Stomach (tissue), 4 donors: ENCODE results near the gene KLHDC10.

ENCODE experiments used
- POLR2A ChIP-seq, 4 donors: fragments of 450-650 bp; IDR thresholded peaks; one replicate each; pipeline ENCODE4 v1.6.1; 2016; ENCODE audit warnings: antibody characterized with exemption in 4 of 4, control low read depth in 2 of 4, mild to moderate bottlenecking in 1 of 4, moderate library complexity in 1 of 4
- POLR2AphosphoS5 ChIP-seq, 3 donors: sonication (generic); formaldehyde crosslinking; IDR thresholded peaks; one replicate each; pipeline ENCODE4 v1.6.1; 2016; ENCODE audit warnings: antibody characterized with exemption in 3 of 3

DNA sequence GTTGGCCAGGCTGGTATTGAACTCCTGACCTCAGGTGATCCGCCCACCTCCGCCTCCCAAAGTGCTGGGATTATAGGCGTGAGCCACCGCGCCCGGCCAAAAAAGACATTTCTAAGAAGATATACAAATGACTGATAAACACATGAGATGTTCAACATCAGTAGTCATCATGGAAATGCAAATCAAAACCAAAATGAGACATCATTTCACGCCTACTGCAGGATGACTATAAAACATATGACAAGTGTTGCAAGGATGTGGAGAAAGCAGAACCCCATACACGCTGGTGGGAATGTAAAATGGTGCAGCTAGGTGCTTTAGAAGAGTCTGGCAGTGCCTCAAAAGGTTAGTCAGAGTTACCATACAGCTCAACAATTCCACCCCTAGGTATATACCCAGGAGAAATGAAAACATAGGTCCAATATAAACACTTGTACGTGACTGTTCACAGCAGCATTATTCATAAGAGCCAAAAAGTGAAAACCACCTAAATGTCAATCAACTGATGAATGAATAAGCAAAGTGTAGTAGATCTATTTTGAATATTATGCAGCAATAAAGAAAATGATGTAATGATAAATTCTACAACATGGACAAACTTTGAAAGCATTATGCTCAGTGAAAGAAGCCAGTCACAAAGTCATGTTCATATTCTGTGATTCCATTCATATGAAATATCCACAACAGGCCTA, 110.4 kb downstream of the KLHDC10 start:
- no peak for TF ChIP-seq POLR2AphosphoS5 (IDR thresholded peaks at IDR 0.05)
- TF ChIP-seq POLR2A (IDR thresholded peaks at IDR 0.05) = no peak
